H1 (cell line): ENCODE results near the gene CTSG. TPM values are rescaled to one million over a fixed set of nuclear protein-coding genes. Genes with fewer than 3 reads are reported as not detected.

ENCODE experiments used
- CTCF ChIA-PET: fragments of 300-600 bp; sonication (Branson Sonifier 250); formaldehyde crosslinking; loops from one replicate; lab custom pipeline; 2021; ENCODE audit not compliant: partially characterized antibody; lab: Charles Lee
- POLR2A ChIA-PET: fragments of 300-600 bp; sonication (Branson Sonifier 250); formaldehyde crosslinking; loops from one replicate; lab custom pipeline; 2021; ENCODE audit warnings: inconsistent platforms; ENCODE audit not compliant: partially characterized antibody; lab: Charles Lee
- DNase-seq, 2 experiments: peaks; one replicate each; pipeline versions ENCODE4 v3.0.0 to v3.0.0-alpha.2; 2010 to 2022; ENCODE audit warnings: low spot score in 2 of 2, low read depth in 1 of 2, mixed read lengths in 1 of 2
- FAIRE-seq: peaks from 2 replicates; lab custom pipeline; 2011; peaks lifted over from hg19 to GRCh38; lab: Jason Lieb, UNC
- H2AFZ ChIP-seq: 2 replicates; pipeline ENCODE4 v1.8.1; 2012; ENCODE audit warnings: low read length, inconsistent platforms
- H2AK5ac ChIP-seq: 2 replicates; pipeline ENCODE4 v1.6.1; 2013; ENCODE audit warnings: low read depth, low read length
- H2BK120ac ChIP-seq: replicated peaks from 2 replicates; pipeline ENCODE3; 2013; ENCODE audit warnings: low read depth, low read length, inconsistent platforms
- H2BK12ac ChIP-seq: 2 replicates; pipeline ENCODE4 v1.6.1; 2013; ENCODE audit warnings: low read depth, low read length
- H2BK15ac ChIP-seq: 2 replicates; pipeline ENCODE4 v1.6.1; 2013; ENCODE audit warnings: low read length
- H2BK20ac ChIP-seq: 2 replicates; pipeline ENCODE4 v1.6.1; 2013; ENCODE audit warnings: low read length
- H2BK5ac ChIP-seq: 2 replicates; pipeline ENCODE4 v1.6.1; 2013; ENCODE audit warnings: low read depth, low read length
- H3K14ac ChIP-seq: 2 replicates; pipeline ENCODE4 v1.6.1; 2013; ENCODE audit warnings: inconsistent platforms; ENCODE audit not compliant: insufficient read length
- H3K18ac ChIP-seq: 2 replicates; pipeline ENCODE4 v1.6.1; 2013; ENCODE audit warnings: low read length; ENCODE audit errors: extremely low read depth
- H3K23ac ChIP-seq: 2 replicates; pipeline ENCODE4 v1.6.1; 2013; ENCODE audit warnings: inconsistent platforms; ENCODE audit not compliant: insufficient read length
- H3K23me2 ChIP-seq: 2 replicates; pipeline ENCODE4 v1.6.1; 2013; ENCODE audit warnings: low read depth, low read length
- H3K27ac ChIP-seq: 2 replicates; pipeline ENCODE4 v1.6.1; 2011; ENCODE audit warnings: low read depth, low read length, inconsistent platforms
- H3K27me3 ChIP-seq, 4 experiments: replicated peaks in 1 of 4; 1 replicate in 1 of 4; 2 replicates in 3 of 4; pipeline versions ENCODE4 v1.6.1 to v1.8.1; 2011 to 2013; ENCODE audit warnings: low read length in 3 of 4, mild to moderate bottlenecking in 3 of 4, inconsistent platforms in 2 of 4, mixed read lengths in 2 of 4, moderate library complexity in 1 of 4; ENCODE audit not compliant: control insufficient read depth in 3 of 4, insufficient read depth in 3 of 4; ENCODE audit errors: extremely low read depth in 1 of 4
- H3K36me3 ChIP-seq, 4 experiments: 2 replicates each; pipeline versions ENCODE4 v1.6.1 to v1.8.1; 2011 to 2013; ENCODE audit warnings: mild to moderate bottlenecking in 4 of 4, low read length in 3 of 4, moderate library complexity in 2 of 4, control low read depth in 1 of 4, inconsistent platforms in 1 of 4; ENCODE audit not compliant: insufficient read depth in 4 of 4, control insufficient read depth in 2 of 4
- H3K4ac ChIP-seq: replicated peaks from 2 replicates; pipeline ENCODE3; 2013; ENCODE audit warnings: low read length, low read depth, mixed read lengths, inconsistent platforms; ENCODE audit not compliant: insufficient read length
- H3K4me1 ChIP-seq, 4 experiments: replicated peaks in 1 of 4; 1 replicate in 1 of 4; 2 replicates in 3 of 4; pipeline versions ENCODE4 v1.6.1 to v1.8.1; 2011 to 2013; ENCODE audit warnings: low read length in 3 of 4, inconsistent platforms in 2 of 4, mixed read lengths in 1 of 4; ENCODE audit not compliant: insufficient read depth in 4 of 4, control insufficient read depth in 3 of 4
- H3K4me2 ChIP-seq, 2 experiments: 2 replicates each; pipeline versions ENCODE4 v1.6.1 to v1.8.1; 2011 to 2013; ENCODE audit warnings: low read depth in 2 of 2, low read length in 2 of 2, control low read depth in 1 of 2, inconsistent platforms in 1 of 2, mild to moderate bottlenecking in 1 of 2; ENCODE audit not compliant: insufficient read depth in 1 of 2
- H3K4me3 ChIP-seq, 4 experiments: fragments of 200-600, 300-600 bp in 1 of 4; sonication (generic), shearing (Covaris generic), sonication (Bioruptor Twin) in 1 of 4; 2 replicates each; pipeline versions ENCODE4 v1.5.1 to v1.8.1; 2011 to 2016; ENCODE audit warnings: low read length in 4 of 4, low read depth in 3 of 4, control low read depth in 2 of 4, inconsistent platforms in 2 of 4, mild to moderate bottlenecking in 2 of 4, mixed read lengths in 1 of 4, moderate library complexity in 1 of 4; ENCODE audit not compliant: insufficient read depth in 2 of 4; ENCODE audit errors: extremely low read depth in 1 of 4
- H3K56ac ChIP-seq: replicated peaks from 2 replicates; pipeline ENCODE3; 2013; ENCODE audit warnings: low read depth, mild to moderate bottlenecking, mixed read lengths, low read length, inconsistent platforms; ENCODE audit not compliant: insufficient read length
- H3K79me1 ChIP-seq: 2 replicates; pipeline ENCODE4 v1.6.1; 2013; ENCODE audit warnings: low read depth, low read length, control low read depth
- H3K79me2 ChIP-seq, 2 experiments: 2 replicates each; pipeline versions ENCODE4 v1.6.1 to v1.8.1; 2012 to 2013; ENCODE audit warnings: low read length in 2 of 2, mild to moderate bottlenecking in 2 of 2, inconsistent platforms in 1 of 2; ENCODE audit not compliant: insufficient read depth in 2 of 2, control insufficient read depth in 1 of 2
- H3K9ac ChIP-seq, 4 experiments: replicated peaks in 1 of 4; 1 replicate in 1 of 4; 2 replicates in 3 of 4; pipeline versions ENCODE4 v1.6.1 to v1.8.1; 2011 to 2013; ENCODE audit warnings: low read depth in 3 of 4, low read length in 3 of 4, control low read depth in 2 of 4, mild to moderate bottlenecking in 2 of 4, moderate library complexity in 2 of 4, inconsistent platforms in 1 of 4; ENCODE audit errors: extremely low read depth in 1 of 4
- H3K9me3 ChIP-seq, 2 experiments: 2 replicates each; pipeline versions ENCODE4 v1.6.1 to v1.8.1; 2012 to 2013; ENCODE audit warnings: mild to moderate bottlenecking in 2 of 2, moderate library complexity in 2 of 2, control low read depth in 1 of 2, inconsistent platforms in 1 of 2, low read depth in 1 of 2, low read length in 1 of 2, mixed read lengths in 1 of 2; ENCODE audit not compliant: insufficient read depth in 2 of 2
- H4K20me1 ChIP-seq, 2 experiments: replicated peaks in 1 of 2; 2 replicates each; pipeline versions ENCODE3 to v1.8.1; 2011 to 2013; ENCODE audit warnings: inconsistent platforms in 2 of 2, low read length in 2 of 2, mild to moderate bottlenecking in 1 of 2; ENCODE audit not compliant: insufficient read depth in 2 of 2, control insufficient read depth in 1 of 2
- H4K5ac ChIP-seq: 2 replicates; pipeline ENCODE4 v1.6.1; 2013; ENCODE audit warnings: low read length, low read depth, mixed read lengths, inconsistent platforms; ENCODE audit not compliant: insufficient read length
- H4K8ac ChIP-seq: 2 replicates; pipeline ENCODE4 v1.8.0; 2013; ENCODE audit warnings: mild to moderate bottlenecking, moderate library complexity, low read length, inconsistent platforms; ENCODE audit not compliant: insufficient read depth; ENCODE audit errors: extremely low read depth
- H4K91ac ChIP-seq: replicated peaks from 2 replicates; pipeline ENCODE3; 2013; ENCODE audit warnings: low read length, mixed read lengths, inconsistent platforms; ENCODE audit not compliant: insufficient read length
- BCL11A ChIP-seq, 2 experiments: IDR thresholded peaks; one replicate each; pipeline ENCODE4 v1.6.1; 2011; ENCODE audit warnings: low read depth in 2 of 2, low read length in 2 of 2, mild to moderate bottlenecking in 2 of 2
- MAX ChIP-seq: IDR thresholded peaks from 2 replicates; pipeline ENCODE4 v1.6.1; 2012; ENCODE audit warnings: inconsistent platforms
- SIRT6 ChIP-seq: IDR thresholded peaks from one replicate; pipeline ENCODE4 v1.7.1; 2012; ENCODE audit warnings: low read length, inconsistent platforms
- WGBS, 2 experiments: shearing (Covaris generic) in 1 of 2; methylation state at CpG; one replicate each; pipeline versions ENCODE4 v1.1.6 to v1.1.7; 2013 to 2015; ENCODE audit warnings: low lambda C conversion rate in 2 of 2, mixed read lengths in 2 of 2, inconsistent platforms in 1 of 2, low coverage in 1 of 2, missing lambda C conversion rate in 1 of 2; ENCODE audit not compliant: insufficient replicate concordance in 2 of 2, insufficient coverage in 1 of 2, insufficient read length in 1 of 2; ENCODE audit errors: extremely low coverage in 1 of 2, missing lambda C conversion rate in 1 of 2; 5-methylcytosine and 5-hydroxymethylcytosine counted together
- polyA plus RNA-seq, 7 experiments: library from polyadenylated mRNA; depleted of rRNA in 3 of 7; stranded (reverse) in 5 of 7; unstranded in 2 of 7; fragments of >200 nt in 5 of 7; fragments of 200-250 nt in 2 of 7; gene quantifications; 1 replicate in 5 of 7; 2 replicates in 1 of 7; 4 replicates in 1 of 7; pipeline versions ENCODE4 v1.2.1 to v1.2.3, GENCODE V29; 2011 to 2013; ENCODE audit warnings: missing spikeins in 2 of 7, mixed read lengths in 2 of 7
- total RNA-seq: library from RNA; stranded (reverse); fragmentation: NEBNext Ultra II Directional; extraction: Animal tissue kit (Norgen Biotek cat#: 25700); gene quantifications from 2 replicates; pipeline ENCODE4 v1.2.1, GENCODE V29; 2021

Gene CTSG
- total and polyA plus RNA-seq, 2 of the 8 experiments (the other 6 are each of a cell fraction or from before 2014, with no cell fraction given): not detected

- WGBS, 2 experiments: 82% methylated on average over 2 of the region's 2 CpGs; no CpG with 5 or more reads in 1 of the 2 experiments
- Histone ChIP-seq H3K4me3 (no peak overlapping the region), H3K4me1 (peaks cover 0 to 5% (median 0%) of the 10 kb centered on the region in 4 experiments; a peak in 1 of 7 replicates), H2AK5ac (no peak overlapping the region), H2BK12ac (no peak overlapping the region), H3K9me3 (peaks cover 13 to 22% of the 10 kb centered on the region in 2 experiments; a peak in 2 of 4 replicates), H2BK20ac (no peak overlapping the region), H3K18ac (no peak overlapping the region), H3K27me3 (no peaks in the 10 kb centered on the region), H3K79me2 (no peaks in the 10 kb centered on the region), H4K8ac (no peak overlapping the region), H4K5ac (no peak overlapping the region), H2BK15ac (no peak overlapping the region), H3K14ac (no peak overlapping the region), H2BK120ac (no peak overlapping the region), H3K27ac (no peak overlapping the region), H3K79me1 (no peaks in the 10 kb centered on the region), H3K4me2 (no peak overlapping the region), H3K23me2 (no peaks in the 10 kb centered on the region; the same call in 1 of the 2 replicates), H3K4ac (no peak overlapping the region), H2AFZ (no peak overlapping the region), H3K9ac (no peak overlapping the region), H3K36me3 (no peaks in the 10 kb centered on the region), H3K23ac (no peak overlapping the region), H2BK5ac (no peak overlapping the region), H3K56ac (no peak overlapping the region), H4K91ac (no peak overlapping the region), H4K20me1 (no peaks in the 10 kb centered on the region)
- TF ChIP-seq BCL11A (IDR thresholded peaks at IDR 0.05; ENCODE audit: low read depth in 2 of 2, low read length in 2 of 2) (no peak), SIRT6 (no peak), MAX (no peak)
- ChIA-PET CTCF (no interaction called here), POLR2A (no interaction called here)
- FAIRE-seq: no peak
- no peak for DNase-seq
These were observed 2.5 kb upstream of the CTSG start for GRCh38 chr14:24578558-24578957.
